HUES64 (cell line): ENCODE data around the gene MLC1.

ENCODE experiments used
- H3K27ac ChIP-seq: 2 replicates; pipeline ENCODE4 v1.7.0; 2013; ENCODE audit warnings: low read depth, low read length, inconsistent platforms
- H3K27me3 ChIP-seq: 2 replicates; pipeline ENCODE4 v1.6.1; 2013; ENCODE audit warnings: mild to moderate bottlenecking, low read length; ENCODE audit not compliant: insufficient read depth
- H3K36me3 ChIP-seq: 2 replicates; pipeline ENCODE4 v1.6.1; 2013; ENCODE audit warnings: mild to moderate bottlenecking, low read length; ENCODE audit not compliant: insufficient read depth
- H3K4me1 ChIP-seq: 2 replicates; pipeline ENCODE4 v1.6.1; 2013; ENCODE audit warnings: mild to moderate bottlenecking, low read length, moderate library complexity; ENCODE audit not compliant: insufficient read depth
- H3K4me3 ChIP-seq: 2 replicates; pipeline ENCODE4 v1.5.1; 2013; ENCODE audit warnings: mild to moderate bottlenecking, low read length, moderate library complexity
- H3K9ac ChIP-seq: 2 replicates; pipeline ENCODE4 v1.6.1; 2013; ENCODE audit warnings: mild to moderate bottlenecking, low read depth, low read length
- H3K9me3 ChIP-seq: 2 replicates; pipeline ENCODE4 v1.6.1; 2013; ENCODE audit warnings: low read depth, low read length; ENCODE audit not compliant: insufficient read depth
- WGBS: fragments of 150-250, 120-280 bp; methylation state at CpG from one replicate; pipeline ENCODE4 v1.1.7; 2013; ENCODE audit warnings: missing lambda C conversion rate; 5-methylcytosine and 5-hydroxymethylcytosine counted together

Gene MLC1

GRCh38 chr22:50074551-50075530 is 10.4 kb downstream of the MLC1 start:
- Histone ChIP-seq H3K27me3 (no peaks in the 10 kb centered on the region), H3K4me3 (no peak overlapping the region), H3K9ac (no peak overlapping the region), H3K9me3 (no peaks in the 10 kb centered on the region), H3K4me1 (no peaks in the 10 kb centered on the region), H3K36me3 (no peaks in the 10 kb centered on the region), H3K27ac (no peak overlapping the region)
- WGBS, result 80% methylated on average over 32 of the region's 32 CpGs

GRCh38 chr22:50074056-50074455 is 11.2 kb downstream of the MLC1 start:
- H3K4me1 ChIP-seq, result no peaks in the 10 kb centered on the region
- no peak overlapping the region for H3K9ac ChIP-seq
- no peaks in the 10 kb centered on the region for H3K9me3 ChIP-seq
- no peak overlapping the region for H3K27ac ChIP-seq
- no peaks in the 10 kb centered on the region for H3K27me3 ChIP-seq
- H3K36me3 ChIP-seq, result no peaks in the 10 kb centered on the region
- no peak overlapping the region for H3K4me3 ChIP-seq
- 80% methylated on average over 17 of the region's 17 CpGs for WGBS

- Histone ChIP-seq H3K36me3 (no peaks in the 10 kb centered on the region), H3K9me3 (no peaks in the 10 kb centered on the region), H3K4me3 (no peak overlapping the region), H3K27me3 (no peaks in the 10 kb centered on the region), H3K27ac (no peak overlapping the region), H3K9ac (no peak overlapping the region), H3K4me1 (no peaks in the 10 kb centered on the region)
- WGBS, result 92% methylated on average over 28 of the region's 28 CpGs
These were observed 12.3 kb downstream of the MLC1 start for GRCh38 chr22:50072714-50073538.

GRCh38 chr22:50072167-50072555 is 13.1 kb downstream of the MLC1 start:
- Histone ChIP-seq H3K4me3 (no peak overlapping the region), H3K4me1 (no peaks in the 10 kb centered on the region), H3K27ac (no peak overlapping the region), H3K9me3 (no peaks in the 10 kb centered on the region), H3K9ac (no peak overlapping the region), H3K27me3 (no peaks in the 10 kb centered on the region), H3K36me3 (no peaks in the 10 kb centered on the region)
- 84% methylated on average over 9 of the region's 9 CpGs for WGBS

- H3K9me3 ChIP-seq, result no peaks in the 10 kb centered on the region
- H3K27ac ChIP-seq, result no peak overlapping the region
- no peak overlapping the region for H3K9ac ChIP-seq
- no peaks in the 10 kb centered on the region for H3K36me3 ChIP-seq
- no peaks in the 10 kb centered on the region for H3K4me1 ChIP-seq
- no peaks in the 10 kb centered on the region for H3K27me3 ChIP-seq
- no peak overlapping the region for H3K4me3 ChIP-seq
- WGBS, result 95% methylated on average over 14 of the region's 14 CpGs
These were observed 13.6 kb downstream of the MLC1 start for GRCh38 chr22:50071432-50072166.

GRCh38 chr22:50070366-50070765 is 14.9 kb downstream of the MLC1 start:
- Histone ChIP-seq H3K9me3 (no peaks in the 10 kb centered on the region), H3K27me3 (no peaks in the 10 kb centered on the region), H3K36me3 (no peaks in the 10 kb centered on the region), H3K4me3 (no peak overlapping the region), H3K9ac (no peak overlapping the region), H3K27ac (no peak overlapping the region), H3K4me1 (no peaks in the 10 kb centered on the region)
- whole genome bisulfite sequencing, result 80% methylated on average over 8 of the region's 8 CpGs

GRCh38 chr22:50068096-50068495 is 17.1 kb downstream of the MLC1 start:
- Histone ChIP-seq H3K36me3 (no peaks in the 10 kb centered on the region), H3K27ac (no peak overlapping the region), H3K9ac (no peak overlapping the region), H3K4me1 (no peaks in the 10 kb centered on the region), H3K27me3 (no peaks in the 10 kb centered on the region), H3K9me3 (no peaks in the 10 kb centered on the region), H3K4me3 (no peak overlapping the region)
- WGBS, result 88% methylated on average over 11 of the region's 11 CpGs

- WGBS, result 88% methylated on average over 6 of the region's 8 CpGs
- no peaks in the 10 kb centered on the region for H3K9me3 ChIP-seq
- H3K9ac ChIP-seq, result no peak overlapping the region
- no peak overlapping the region for H3K4me3 ChIP-seq
- no peaks in the 10 kb centered on the region for H3K4me1 ChIP-seq
- no peaks in the 10 kb centered on the region for H3K36me3 ChIP-seq
- no peaks in the 10 kb centered on the region for H3K27me3 ChIP-seq
- no peak overlapping the region for H3K27ac ChIP-seq
These were observed 18.0 kb downstream of the MLC1 start for GRCh38 chr22:50067244-50067643.

GRCh38 chr22:50064453-50064852 is 20.8 kb downstream of the MLC1 start:
- no peak overlapping the region for H3K4me3 ChIP-seq
- no peaks in the 10 kb centered on the region for H3K36me3 ChIP-seq
- H3K4me1 ChIP-seq, result peaks cover 6% of the 10 kb centered on the region; the same call in 1 of the 2 replicates
- peaks cover 4% of the 10 kb centered on the region; the same call in 1 of the 2 replicates for H3K27me3 ChIP-seq
- no peaks in the 10 kb centered on the region for H3K9me3 ChIP-seq
- no peak overlapping the region for H3K9ac ChIP-seq
- no peak overlapping the region for H3K27ac ChIP-seq
- 88% methylated on average over 18 of the region's 18 CpGs for WGBS

GRCh38 chr22:50063589-50064393 is 21.4 kb downstream of the MLC1 start:
- Histone ChIP-seq H3K9ac (no peak overlapping the region), H3K9me3 (no peaks in the 10 kb centered on the region), H3K4me3 (no peak overlapping the region), H3K4me1 (peaks cover 9% of the 10 kb centered on the region; the same call in 1 of the 2 replicates), H3K36me3 (no peaks in the 10 kb centered on the region), H3K27me3 (peaks cover 9% of the 10 kb centered on the region), H3K27ac (no peak overlapping the region)
- WGBS, result 87% methylated on average over 23 of the region's 23 CpGs
